Measurements from ENCODE around the gene DMRTB1.

Gene DMRTB1

GRCh38 chr1:53511323-53511932 is 52.2 kb downstream of the DMRTB1 start:
- DNase-seq = no peak

- DNase-seq = peak; percentile 59
Measured at GRCh38 chr1:53511933-53512806, 53.0 kb downstream of the DMRTB1 start.

- DNase-seq = no peak
Measured at GRCh38 chr1:53512807-53513755, 53.9 kb downstream of the DMRTB1 start.

GRCh38 chr1:53513846-53514245 is 54.6 kb downstream of the DMRTB1 start:
- DNase-seq = no peak

- DNase-seq = no peak
Measured at GRCh38 chr1:53514436-53514835, 55.2 kb downstream of the DMRTB1 start.

- DNase-seq = no peak
Measured at GRCh38 chr1:53516181-53516580, 57.0 kb downstream of the DMRTB1 start.
